HT1080 (cell line): ENCODE measurements around the gene CROCC2. TPM values are rescaled to one million over a fixed set of nuclear protein-coding genes. Genes with fewer than 3 reads are reported as not detected.

Experiments used
- DNase-seq: peaks from one replicate; pipeline ENCODE4 v3.0.0-alpha.2; 2015; ENCODE audit warnings: low read depth
- total RNA-seq: library from RNA; depleted of rRNA; stranded (reverse); fragments of >200 nt; shearing (Covaris generic); gene quantifications from 2 replicates; pipeline ENCODE4 v1.2.3, GENCODE V29; 2014

Gene CROCC2
- total RNA-seq, 1 experiment from 2014 or later, result not detected

DNA sequence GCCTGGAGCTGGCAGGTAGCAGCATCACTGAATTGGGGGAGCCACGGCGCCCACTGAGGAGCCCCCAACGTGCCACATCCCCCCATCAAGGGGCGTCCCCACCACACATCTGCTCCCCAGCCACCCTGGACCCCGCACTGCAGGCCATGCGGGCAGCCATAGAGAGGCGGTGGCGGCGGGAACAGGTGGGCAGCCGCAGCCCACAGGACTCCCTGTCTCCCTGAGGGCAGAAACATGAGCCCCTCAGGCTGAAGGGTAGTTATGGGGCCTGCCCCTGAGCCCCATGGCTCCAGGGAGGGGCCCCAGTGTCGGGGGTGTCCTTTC is 26.6 kb downstream of the CROCC2 start:
- no peak for DNase-seq

GRCh38 chr2:240933048-240933965 is 27.2 kb downstream of the CROCC2 start:
- DNase-seq, result no peak

DNA sequence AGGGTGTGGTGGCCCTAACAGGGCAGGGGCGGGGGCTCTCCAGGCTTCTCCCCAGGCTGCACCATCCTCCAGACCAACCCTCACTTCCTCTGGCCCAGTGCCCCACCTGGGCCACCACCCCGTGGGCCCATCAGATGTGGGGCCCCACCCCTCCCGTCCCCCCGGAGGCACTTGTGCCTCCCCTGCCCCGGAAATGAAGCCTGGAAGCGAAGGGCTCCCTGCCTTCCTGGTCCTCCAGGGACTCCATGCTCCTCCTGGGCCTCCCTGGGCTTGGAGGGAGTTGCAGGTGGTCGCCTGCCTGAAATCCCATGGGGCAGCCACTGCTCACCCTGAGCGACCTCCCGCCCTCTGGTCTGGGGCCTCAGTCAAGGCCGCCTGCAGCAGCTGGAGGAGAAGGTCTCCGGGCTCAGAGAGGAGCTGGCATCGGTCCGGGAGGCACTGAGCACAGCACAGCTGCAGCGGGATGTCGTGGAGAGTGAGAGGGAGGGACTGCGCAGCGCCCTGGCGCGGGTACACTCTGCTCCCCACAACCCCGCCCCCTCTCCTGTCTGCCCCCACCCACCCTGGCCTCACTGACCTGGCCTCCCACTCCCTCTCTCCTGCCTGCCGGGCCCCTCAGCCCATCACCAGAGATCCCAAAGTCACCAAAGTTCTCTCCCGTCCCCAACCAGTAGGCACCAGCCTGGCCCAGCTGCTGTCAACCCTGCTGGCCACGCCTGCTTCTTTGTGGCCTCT is 28.0 kb downstream of the CROCC2 start:
- DNase-seq, result no peak

DNA sequence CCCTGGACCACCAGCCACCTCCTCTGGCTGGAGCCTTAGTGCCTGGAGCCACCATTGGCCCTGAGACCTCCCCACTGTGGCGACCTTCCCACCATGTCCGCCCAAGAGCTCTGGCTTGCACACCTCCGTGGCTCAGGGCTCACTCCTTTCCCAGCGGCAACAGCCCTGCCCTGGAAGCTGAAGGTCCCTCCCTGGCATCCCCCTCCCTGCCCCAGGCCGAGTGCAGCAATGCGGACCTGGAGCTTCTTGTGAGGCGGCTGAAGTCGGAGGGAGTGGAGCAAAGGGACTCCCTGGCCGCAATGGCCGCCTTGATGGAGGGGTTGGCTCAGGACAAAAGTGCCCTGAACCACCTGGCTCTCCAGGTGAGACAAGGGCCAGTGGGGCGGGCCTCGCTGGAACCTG is 28.6 kb downstream of the CROCC2 start:
- no peak for DNase-seq

DNA sequence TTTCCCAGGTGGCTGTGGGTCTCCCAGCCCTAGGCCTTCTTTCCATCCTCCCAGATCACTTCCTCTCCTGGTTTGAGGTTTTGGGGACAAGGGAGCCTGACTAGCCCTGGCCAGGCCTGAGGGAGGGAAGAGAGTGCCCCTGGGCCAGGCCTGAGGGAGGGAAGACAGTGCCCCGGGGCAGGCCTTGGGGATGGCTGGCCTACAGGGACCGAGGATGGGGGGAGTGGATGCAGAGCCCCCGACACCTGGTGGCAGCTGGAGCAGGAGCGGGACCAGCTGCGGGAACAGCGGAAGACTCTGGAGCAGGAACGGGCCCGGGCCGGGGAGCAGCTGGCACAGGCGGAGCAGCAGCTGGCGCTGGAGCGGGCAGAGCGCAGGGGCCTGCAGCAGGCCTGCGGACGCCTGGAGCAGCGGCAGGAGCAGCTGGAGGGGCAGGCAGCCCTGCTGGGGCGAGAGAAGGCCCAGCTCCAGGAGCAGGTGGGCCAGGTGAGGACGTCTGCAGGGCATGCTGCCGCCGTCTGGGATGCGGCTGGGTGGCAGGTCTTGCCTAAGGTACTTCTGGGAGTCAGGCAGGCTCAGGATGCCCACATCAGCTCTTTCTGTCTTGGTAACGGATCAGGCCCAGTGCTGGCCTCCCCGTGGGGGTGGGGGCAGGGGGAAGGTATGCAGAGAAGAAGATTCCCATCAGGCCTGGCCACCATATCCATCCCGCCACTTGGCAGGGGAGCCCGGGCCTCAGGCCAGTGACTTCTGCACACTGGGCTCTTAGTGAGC is 29.2 kb downstream of the CROCC2 start:
- DNase-seq, result no peak

DNA sequence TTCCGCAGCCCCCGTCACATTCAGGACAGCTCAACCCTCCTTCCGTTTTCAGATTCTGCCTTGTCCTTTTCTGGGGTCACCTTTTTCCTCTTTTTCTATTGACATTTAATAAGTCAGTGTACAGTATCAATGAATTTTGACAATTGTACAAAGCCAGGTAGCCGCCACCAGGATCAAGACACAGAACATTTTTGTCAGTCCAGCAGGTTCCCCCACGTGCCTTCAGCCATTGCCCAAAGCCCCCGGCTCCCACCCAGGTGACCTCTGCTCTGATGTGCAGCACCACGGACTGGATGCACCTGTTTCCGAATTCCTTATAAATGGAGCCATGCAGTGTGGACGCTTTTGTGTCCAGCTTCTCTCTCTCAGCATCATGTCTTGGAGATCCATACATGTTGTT is 30.0 kb downstream of the CROCC2 start:
- DNase-seq, result no peak

DNA sequence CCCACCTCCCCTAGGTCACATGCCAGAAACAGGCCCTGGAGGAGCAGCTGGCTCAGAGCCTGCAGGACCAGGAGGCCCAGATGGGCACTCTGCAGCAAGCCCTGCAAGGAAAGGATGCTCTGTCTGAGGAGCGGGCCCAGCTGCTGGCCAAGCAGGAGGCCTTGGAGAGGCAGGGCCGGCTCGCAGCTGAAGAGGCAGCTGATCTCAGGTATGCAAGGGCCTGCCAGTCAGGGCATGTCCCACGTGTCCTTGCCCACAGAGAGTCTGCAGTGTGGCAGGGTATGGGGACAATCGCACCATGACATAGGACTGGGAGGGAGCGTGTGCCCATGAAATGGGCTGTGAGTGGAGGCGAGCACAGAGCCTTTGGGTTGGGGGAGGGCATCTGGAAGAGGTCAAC is 39.9 kb downstream of the CROCC2 start:
- DNase-seq, result no peak

- no peak for DNase-seq
Measured at GRCh38 chr2:240946654-240947053, 40.5 kb downstream of the CROCC2 start.

- no peak for DNase-seq
Measured at GRCh38 chr2:240947176-240947575, 41.0 kb downstream of the CROCC2 start.

DNA sequence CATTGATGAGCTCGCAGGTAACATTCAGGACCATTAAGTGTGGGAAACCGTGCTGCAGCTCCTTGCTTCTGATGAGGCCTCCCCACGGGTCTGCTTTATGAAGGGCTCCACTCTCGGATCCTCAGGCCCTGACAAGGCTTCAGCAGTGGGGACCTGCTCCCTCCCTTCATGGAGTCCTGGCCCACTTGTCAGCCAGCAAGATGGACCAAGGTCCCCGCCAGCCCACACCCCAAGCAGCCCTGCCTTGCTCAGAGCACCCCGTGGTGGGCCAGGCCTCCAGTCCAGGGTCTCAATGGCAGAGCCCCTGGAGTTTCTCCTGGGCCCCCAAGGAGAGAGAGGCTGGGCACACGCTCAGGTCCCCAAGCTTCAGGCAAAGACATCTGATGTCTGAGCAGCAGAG is 41.5 kb downstream of the CROCC2 start:
- DNase-seq, result no peak

GRCh38 chr2:240948086-240948485 is 42.0 kb downstream of the CROCC2 start:
- no peak for DNase-seq

DNA sequence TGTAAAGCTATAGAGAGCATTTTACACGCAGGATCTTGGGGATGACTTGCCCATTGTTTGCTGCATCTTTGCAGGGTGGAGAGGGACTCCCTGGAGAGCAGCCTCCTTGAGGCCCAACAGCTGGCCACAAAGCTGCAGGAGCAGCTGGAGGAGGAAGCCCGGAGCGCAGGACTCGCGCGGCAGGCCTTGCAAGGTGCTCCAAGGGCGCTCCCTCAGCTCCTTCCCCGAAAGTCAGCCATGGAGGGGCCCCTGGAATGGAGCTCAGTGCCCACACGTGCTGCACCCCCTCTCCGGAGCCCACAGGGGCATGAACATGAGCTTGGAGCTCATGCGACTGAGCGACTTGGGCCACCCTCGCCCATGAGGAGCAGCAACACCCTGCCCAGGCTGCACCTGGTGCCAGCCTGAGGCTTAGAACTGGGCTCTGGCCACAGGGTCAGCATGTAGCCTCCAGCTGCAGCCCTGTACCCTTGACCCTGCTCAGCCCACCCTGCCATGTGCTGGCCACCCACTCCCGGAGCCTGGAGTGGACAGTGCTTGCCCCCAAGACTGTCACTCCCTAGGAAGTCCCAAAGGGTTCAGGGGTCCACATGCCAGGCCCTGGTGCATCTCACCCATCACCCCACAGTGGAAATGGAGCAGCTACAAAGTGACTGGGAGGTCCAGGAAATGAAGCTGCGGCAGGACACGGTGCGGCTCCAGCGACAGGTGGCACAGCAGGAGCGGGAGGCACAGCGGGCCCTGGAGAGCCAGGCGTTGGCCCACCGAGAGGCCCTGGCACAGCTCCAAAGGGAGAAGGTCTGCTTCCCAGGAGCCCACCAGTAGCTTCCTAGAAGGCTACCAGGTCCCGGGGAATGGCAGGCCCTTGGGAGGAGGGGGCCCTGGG is 43.0 kb downstream of the CROCC2 start:
- DNase-seq, result no peak

- no peak for DNase-seq
Measured at GRCh38 chr2:240949791-240950705, 43.9 kb downstream of the CROCC2 start.

DNA sequence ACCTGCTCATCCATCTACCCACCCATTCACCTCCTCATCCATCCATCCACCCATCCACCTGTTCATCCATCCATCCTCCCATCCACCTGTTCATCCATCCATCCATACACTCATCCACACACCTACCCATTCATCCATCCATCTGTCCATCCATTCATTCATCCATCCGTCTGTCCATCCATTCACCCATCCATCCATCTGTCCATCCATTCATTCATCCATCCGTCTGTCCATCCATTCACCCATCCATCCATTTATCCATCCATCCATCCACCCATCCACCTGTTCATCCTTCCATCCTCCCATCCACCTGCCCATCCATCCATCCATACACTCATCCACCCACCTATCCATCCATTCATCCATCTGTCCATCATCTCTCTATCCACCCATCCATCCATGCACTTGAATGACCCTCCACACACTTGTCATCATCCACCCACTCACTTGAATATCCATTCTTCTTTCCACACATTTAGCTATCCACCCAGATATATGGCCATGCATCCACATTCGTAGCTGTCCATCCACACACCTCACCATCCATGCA is 45.0 kb downstream of the CROCC2 start:
- no peak for DNase-seq

DNA sequence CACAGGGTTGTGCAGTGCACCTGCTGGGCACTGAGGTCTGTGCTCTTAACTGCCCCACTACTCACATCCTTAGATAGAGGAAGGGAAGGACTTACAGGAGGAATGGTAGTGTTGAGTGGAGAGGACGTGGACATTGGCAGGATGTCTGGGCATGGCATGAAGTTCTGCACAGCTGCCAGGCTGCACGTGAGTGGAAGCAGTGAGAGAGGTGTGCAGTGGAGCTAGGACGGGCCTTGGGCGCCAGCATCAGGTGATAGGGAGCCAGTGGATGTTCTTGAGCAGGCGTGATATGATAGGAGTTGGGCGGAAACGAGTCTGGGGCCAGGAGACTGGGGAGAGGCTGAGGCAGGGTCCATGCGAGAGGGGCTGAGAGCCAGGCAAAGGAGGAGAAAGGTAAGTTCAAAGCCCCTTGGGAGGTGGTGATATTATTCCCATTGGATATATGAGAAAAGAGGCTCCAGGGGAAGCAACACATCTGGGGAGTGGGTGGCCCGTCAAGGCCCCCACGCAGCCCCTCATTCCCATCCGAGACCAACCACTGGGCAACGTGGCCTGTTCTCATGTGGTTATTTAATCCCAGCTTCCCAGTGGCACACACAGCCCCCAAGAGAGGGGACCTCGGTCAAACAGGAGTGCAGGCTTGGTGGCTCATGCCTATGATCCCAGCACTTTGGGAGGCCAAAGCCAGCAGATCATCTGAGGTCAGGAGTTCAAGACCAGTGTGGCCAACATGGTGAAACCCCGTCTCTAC is 46.5 kb downstream of the CROCC2 start:
- no peak for DNase-seq

- DNase-seq, result no peak
Measured at GRCh38 chr2:240953426-240954410, 47.6 kb downstream of the CROCC2 start.

GRCh38 chr2:240954436-240955305 is 48.5 kb downstream of the CROCC2 start:
- no peak for DNase-seq
